ENCODE data around the gene DHRS1.

Gene DHRS1

GRCh38 chr14:24327303-24327702 is 27.7 kb upstream of the DHRS1 start:
- no peak for DNase-seq

GRCh38 chr14:24325963-24326362 is 26.4 kb upstream of the DHRS1 start:
- no peak for DNase-seq

GRCh38 chr14:24325041-24325530 is 25.5 kb upstream of the DHRS1 start:
- DNase-seq, result no peak

- no peak for DNase-seq
Observed at GRCh38 chr14:24324024-24324423, 24.4 kb upstream of the DHRS1 start.

GRCh38 chr14:24323341-24323740 is 23.8 kb upstream of the DHRS1 start:
- no peak for DNase-seq

- no peak for DNase-seq
Observed at GRCh38 chr14:24322672-24323071, 23.1 kb upstream of the DHRS1 start.

GRCh38 chr14:24321212-24321975 is 21.8 kb upstream of the DHRS1 start:
- no peak for DNase-seq

GRCh38 chr14:24317141-24317928 is 17.8 kb upstream of the DHRS1 start:
- DNase-seq, result no peak

GRCh38 chr14:24316597-24316950 is 17.0 kb upstream of the DHRS1 start:
- DNase-seq, result no peak

GRCh38 chr14:24315807-24316596 is 16.4 kb upstream of the DHRS1 start:
- DNase-seq, result peak in 1 of 2 experiments; percentile 28

- DNase-seq, result no peak
Observed at GRCh38 chr14:24315243-24315806, 15.7 kb upstream of the DHRS1 start.

- no peak for DNase-seq
Observed at GRCh38 chr14:24314377-24315193, 15.0 kb upstream of the DHRS1 start.

- DNase-seq, result no peak
Observed at GRCh38 chr14:24313913-24314312, 14.3 kb upstream of the DHRS1 start.

- DNase-seq, result no peak
Observed at GRCh38 chr14:24312736-24313507, 13.3 kb upstream of the DHRS1 start.

- DNase-seq, result no peak
Observed at GRCh38 chr14:24311837-24312615, 12.4 kb upstream of the DHRS1 start.

- DNase-seq, result peak in 1 of 2 experiments; percentile 46
Observed at GRCh38 chr14:24310646-24311604, 11.3 kb upstream of the DHRS1 start, which contains the start of gene LTB4R. Gene LTB4R, plus strand, starts transcription at chr14:24311502. Its CDS starts 4,150 bp downstream, at chr14:24315652.

- DNase-seq, result no peak
Observed at GRCh38 chr14:24310265-24310645, 10.7 kb upstream of the DHRS1 start.

GRCh38 chr14:24309538-24310264 is 10.1 kb upstream of the DHRS1 start, which contains the start of gene LTB4R2:
Gene LTB4R2, plus strand, starts transcription at chr14:24310140. Its CDS starts 525 bp downstream, at chr14:24310665.
- no peak for DNase-seq

Data from NCI-H526 (cell line).